ENCODE data around the gene SLC35B1.

Gene SLC35B1
- 23.3 to 71.8 (median 25.7) reads per million in 3 experiments for total RNA-seq

GRCh38 chr17:49707608-49708514, at the start of gene SLC35B1:
SLC35B1 (minus strand) TSS chr17:49707964; CDS start chr17:49707833, 131 bp downstream.
- DNase-seq = peak; percentile 98

- no peak for DNase-seq
Measured at GRCh38 chr17:49757151-49757777, 49.5 kb upstream of the SLC35B1 start.

- DNase-seq = no peak
Measured at GRCh38 chr17:49756323-49757150, 48.8 kb upstream of the SLC35B1 start.

GRCh38 chr17:49755663-49756283, 48.0 kb upstream of the SLC35B1 start:
- DNase-seq = no peak

- DNase-seq = no peak
Measured at GRCh38 chr17:49753959-49754391, 46.2 kb upstream of the SLC35B1 start.

- no peak for DNase-seq
Measured at GRCh38 chr17:49752508-49752907, 44.7 kb upstream of the SLC35B1 start.

- DNase-seq = no peak
Measured at GRCh38 chr17:49749730-49750129, 42.0 kb upstream of the SLC35B1 start.

- DNase-seq = peak; percentile 81
Measured at GRCh38 chr17:49748791-49749190, 41.0 kb upstream of the SLC35B1 start.

- DNase-seq = peak; percentile 64
Measured at GRCh38 chr17:49748223-49748622, 40.5 kb upstream of the SLC35B1 start.

GRCh38 chr17:49747632-49748031, 39.9 kb upstream of the SLC35B1 start:
- DNase-seq = no peak

- peak; percentile 64 for DNase-seq
Measured at GRCh38 chr17:49746791-49747490, 39.2 kb upstream of the SLC35B1 start.

- DNase-seq = no peak
Measured at GRCh38 chr17:49745175-49746139, 37.7 kb upstream of the SLC35B1 start.

GRCh38 chr17:49742166-49742638, 34.4 kb upstream of the SLC35B1 start:
- peak; percentile 37 for DNase-seq

GRCh38 chr17:49741692-49742076, 33.9 kb upstream of the SLC35B1 start:
- DNase-seq = no peak

GRCh38 chr17:49741009-49741691, 33.4 kb upstream of the SLC35B1 start:
- DNase-seq = no peak

GRCh38 chr17:49739641-49740271, 32.0 kb upstream of the SLC35B1 start:
- DNase-seq = peak; percentile 99

GRCh38 chr17:49738456-49739163, 30.8 kb upstream of the SLC35B1 start:
- DNase-seq = no peak
